HL-60 (cell line): ENCODE results near the gene ZFYVE26.
"Not testable (repeated sequence)": the region's sequence is repeated elsewhere in the genome, so short reads cannot be mapped to it uniquely, and the experiment has no call there.

Experiments used
- DNase-seq, 2 experiments: peaks; one replicate each; pipeline ENCODE4 v3.0.0-alpha.2; 2010 to 2020; ENCODE audit warnings: low read depth in 1 of 2, low spot score in 1 of 2
- H3K27ac ChIP-seq: fragments of 250-450 bp; sonication (Bioruptor Pico); replicated peaks from 2 replicates; pipeline ENCODE4 v1.5.1; 2020; ENCODE audit warnings: mild to moderate bottlenecking, moderate library complexity
- H3K27me3 ChIP-seq: fragments of 250-450 bp; sonication (Bioruptor Pico); 2 replicates; pipeline ENCODE4 v1.5.1; 2021; ENCODE audit warnings: mild to moderate bottlenecking, moderate library complexity; ENCODE audit not compliant: insufficient read depth, poor library complexity, severe bottlenecking
- H3K4me3 ChIP-seq: replicated peaks from 2 replicates; pipeline ENCODE4 v1.5.1; 2011; ENCODE audit warnings: mild to moderate bottlenecking, control low read depth, low read length; ENCODE audit not compliant: insufficient read depth
- CTCF ChIP-seq: IDR thresholded peaks from one replicate; pipeline ENCODE4 v1.5.1; 2011; ENCODE audit warnings: low read length, control low read depth, inconsistent platforms; ENCODE audit not compliant: insufficient read depth
- GABPA ChIP-seq: IDR thresholded peaks from 2 replicates; pipeline ENCODE4 v1.6.1; 2012; ENCODE audit warnings: low read depth
- POLR2AphosphoS5 ChIP-seq: IDR thresholded peaks from 2 replicates; pipeline ENCODE4 v1.6.1; 2012; ENCODE audit warnings: low read depth
- REST ChIP-seq: IDR thresholded peaks from 2 replicates; pipeline ENCODE4 v1.6.1; 2012; ENCODE audit warnings: low read depth; ENCODE audit not compliant: insufficient replicate concordance
- SPI1 ChIP-seq: IDR thresholded peaks from 2 replicates; pipeline ENCODE4 v1.6.1; 2012; ENCODE audit warnings: low read depth, mild to moderate bottlenecking, borderline replicate concordance

ZFYVE26 gene

GRCh38 chr14:67722293-67722692, 94.1 kb downstream of the ZFYVE26 start:
- H3K27me3 ChIP-seq: no peaks in the 10 kb centered on the region
- H3K27ac ChIP-seq: no peak overlapping the region
- no peak overlapping the region for H3K4me3 ChIP-seq
- TF ChIP-seq CTCF: no peak
- no peak for TF ChIP-seq SPI1
- no peak for TF ChIP-seq GABPA
- TF ChIP-seq REST: no peak
- TF ChIP-seq POLR2AphosphoS5: no peak
- no peak for DNase-seq

- H3K27me3 ChIP-seq: no peaks in the 10 kb centered on the region
- TF ChIP-seq POLR2AphosphoS5 (no peak), SPI1 (no peak), CTCF (no peak), REST (no peak), GABPA (no peak)
Observed at GRCh38 chr14:67721875-67722274, 94.5 kb downstream of the ZFYVE26 start.

GRCh38 chr14:67719866-67720265, 96.5 kb downstream of the ZFYVE26 start:
- H3K4me3 ChIP-seq: no peak overlapping the region
- H3K27me3 ChIP-seq: no peaks in the 10 kb centered on the region
- no peak overlapping the region for H3K27ac ChIP-seq
- no peak for DNase-seq
- TF ChIP-seq GABPA (no peak), CTCF (no peak), REST (no peak), SPI1 (no peak), POLR2AphosphoS5 (no peak)

More at GRCh38 chr14:67721875-67722274, 94.5 kb downstream of the ZFYVE26 start:
- no peak for DNase-seq
- no peak overlapping the region for H3K4me3 ChIP-seq
- no peak overlapping the region for H3K27ac ChIP-seq

- DNase-seq, H3K4me3 ChIP-seq, H3K27ac ChIP-seq, H3K27me3 ChIP-seq: not testable (repeated sequence)
Observed at GRCh38 chr14:67719385-67719784, 97.0 kb downstream of the ZFYVE26 start.
